Measurements from ENCODE around the gene RPL14.

GRCh38 chr3:40414270-40414669, 42.9 kb upstream of the RPL14 start:
- TF ChIP-seq CTCF (IDR thresholded peaks at IDR 0.05; ENCODE audit: insufficient read depth, low read length) (no peak), REST (IDR thresholded peaks at IDR 0.05; ENCODE audit: insufficient replicate concordance, low read depth) (no peak), SPI1 (IDR thresholded peaks at IDR 0.05; ENCODE audit: borderline replicate concordance, low read depth) (no peak), POLR2AphosphoS5 (IDR thresholded peaks at IDR 0.05; ENCODE audit: low read depth) (no peak)

All from HL-60 (cell line).